MM.1S (cell line): ENCODE measurements around the gene ATP10B.

Experiments used
- DNase-seq: peaks from one replicate; pipeline ENCODE4 v3.0.0-alpha.2; 2015
- H2AFZ ChIP-seq: fragments of 300-600 bp; sonication (generic); 2 replicates; pipeline ENCODE4 v1.6.0; 2016; ENCODE audit warnings: antibody characterized with exemption, low read length
- H3F3A ChIP-seq: fragments of 300-600 bp; sonication (generic); 2 replicates; pipeline ENCODE4 v1.6.1; 2016; ENCODE audit warnings: mild to moderate bottlenecking, antibody characterized with exemption, low read length, moderate library complexity, mixed read lengths; ENCODE audit not compliant: insufficient read depth
- H3K27ac ChIP-seq: fragments of 300-600 bp; sonication (generic); 2 replicates; pipeline ENCODE4 v1.5.1; 2016; ENCODE audit warnings: mild to moderate bottlenecking, low read length
- H3K27me3 ChIP-seq: fragments of 300-600 bp; sonication (generic); replicated peaks from 2 replicates; pipeline ENCODE4 v1.6.0; 2016; ENCODE audit warnings: low read length; ENCODE audit not compliant: insufficient read depth
- H3K36me3 ChIP-seq: fragments of 300-600 bp; sonication (generic); replicated peaks from 2 replicates; pipeline ENCODE4 v1.6.1; 2016; ENCODE audit warnings: mild to moderate bottlenecking, low read length, mixed read lengths; ENCODE audit not compliant: insufficient read depth
- H3K4me1 ChIP-seq: fragments of 300-600 bp; sonication (generic); 2 replicates; pipeline ENCODE4 v1.6.1; 2016; ENCODE audit warnings: low read length, mixed read lengths
- H3K4me2 ChIP-seq: fragments of 300-600 bp; sonication (generic); 2 replicates; pipeline ENCODE4 v1.6.0; 2016; ENCODE audit warnings: low read depth, low read length
- H3K4me3 ChIP-seq: fragments of 300-600 bp; sonication (generic); 2 replicates; pipeline ENCODE4 v1.5.1; 2016; ENCODE audit warnings: low read length, mixed read lengths
- H3K79me2 ChIP-seq: fragments of 300-600 bp; sonication (generic); 2 replicates; pipeline ENCODE4 v1.6.1; 2016; ENCODE audit warnings: mixed run types, low read length, mixed read lengths
- H3K9ac ChIP-seq: fragments of 300-600 bp; sonication (generic); 2 replicates; pipeline ENCODE4 v1.6.1; 2016; ENCODE audit warnings: low read length, mixed read lengths
- H3K9me2 ChIP-seq: fragments of 300-600 bp; sonication (generic); replicated peaks from 2 replicates; pipeline ENCODE4 v1.6.1; 2016; ENCODE audit warnings: mild to moderate bottlenecking, low read length, mixed read lengths; ENCODE audit not compliant: insufficient read depth
- H3K9me3 ChIP-seq: fragments of 300-600 bp; sonication (generic); replicated peaks from 2 replicates; pipeline ENCODE4 v1.6.1; 2016; ENCODE audit warnings: mild to moderate bottlenecking, low read length, mixed read lengths; ENCODE audit not compliant: insufficient read depth
- H4K20me1 ChIP-seq: fragments of 300-600 bp; sonication (generic); 2 replicates; pipeline ENCODE4 v1.6.1; 2016; ENCODE audit warnings: mild to moderate bottlenecking, low read length, moderate library complexity, mixed read lengths; ENCODE audit not compliant: insufficient read depth
- CTCF ChIP-seq: fragments of 300-600 bp; sonication (generic); IDR thresholded peaks from 2 replicates; pipeline ENCODE4 v1.5.1; 2016; ENCODE audit warnings: antibody characterized with exemption, low read length, mixed read lengths
- EZH2 ChIP-seq: fragments of 300-600 bp; sonication (generic); optimal IDR thresholded peaks from 2 replicates; pipeline ENCODE3; 2017; ENCODE audit warnings: low read depth, mild to moderate bottlenecking, antibody characterized with exemption, low read length, mixed read lengths
- EZH2phosphoT487 ChIP-seq: fragments of 300-600 bp; sonication (generic); IDR thresholded peaks from 2 replicates; pipeline ENCODE4 v1.6.1; 2018; ENCODE audit warnings: antibody characterized with exemption, low read length

The ATP10B gene

GRCh38 chr5:160789219-160789859 lies 62.7 kb downstream of the ATP10B start:
- Histone ChIP-seq H3K36me3 (no peaks in the 10 kb centered on the region), H2AFZ (no peak overlapping the region), H3K4me1 (peaks cover 15% of the 10 kb centered on the region; the same call in 1 of the 2 replicates), H3K27ac (no peak overlapping the region), H3K79me2 (no peaks in the 10 kb centered on the region), H3K4me3 (no peak overlapping the region), H3K9me3 (no peaks in the 10 kb centered on the region), H3K9ac (no peak overlapping the region), H3K9me2 (no peaks in the 10 kb centered on the region), H4K20me1 (no peaks in the 10 kb centered on the region), H3K4me2 (no peak overlapping the region), H3K27me3 (no peaks in the 10 kb centered on the region), H3F3A (no peaks in the 10 kb centered on the region)
- TF ChIP-seq CTCF (no peak), EZH2phosphoT487 (no peak), EZH2 (no peak)
- no peak for DNase-seq

- Histone ChIP-seq H3K4me2 (no peak overlapping the region), H2AFZ (no peak overlapping the region), H3K27ac (no peak overlapping the region), H3K4me3 (no peak overlapping the region), H3K9me2 (no peaks in the 10 kb centered on the region), H3K36me3 (no peaks in the 10 kb centered on the region), H3K79me2 (no peaks in the 10 kb centered on the region), H3K9me3 (no peaks in the 10 kb centered on the region), H4K20me1 (no peaks in the 10 kb centered on the region), H3K9ac (no peak overlapping the region), H3F3A (no peaks in the 10 kb centered on the region), H3K4me1 (peaks cover 15% of the 10 kb centered on the region; the same call in 1 of the 2 replicates), H3K27me3 (no peaks in the 10 kb centered on the region)
- DNase-seq = no peak
- TF ChIP-seq EZH2 = no peak
These were observed 63.8 kb downstream of the ATP10B start for GRCh38 chr5:160788102-160788660.

GRCh38 chr5:160787240-160787639 lies 64.8 kb downstream of the ATP10B start:
- Histone ChIP-seq H3F3A (no peaks in the 10 kb centered on the region), H3K27ac (no peak overlapping the region), H3K9me3 (no peaks in the 10 kb centered on the region), H3K9ac (no peak overlapping the region), H3K27me3 (no peaks in the 10 kb centered on the region), H3K4me3 (no peak overlapping the region), H3K4me2 (no peak overlapping the region), H2AFZ (0 out of 2 replicates have a peak overlapping the region, but pooled peaks have one; percentile 8), H3K9me2 (no peaks in the 10 kb centered on the region), H4K20me1 (no peaks in the 10 kb centered on the region), H3K4me1 (peaks cover 15% of the 10 kb centered on the region; the same call in 1 of the 2 replicates), H3K79me2 (no peaks in the 10 kb centered on the region), H3K36me3 (no peaks in the 10 kb centered on the region)
- TF ChIP-seq EZH2 = no peak
- peak; percentile 74 for TF ChIP-seq CTCF
- no peak for TF ChIP-seq EZH2phosphoT487
- DNase-seq = peak; percentile 61

GRCh38 chr5:160774666-160775315 lies 77.2 kb downstream of the ATP10B start:
- H3K4me3 ChIP-seq = no peak overlapping the region
- H3K9ac ChIP-seq = no peak overlapping the region
- H3K27ac ChIP-seq = no peak overlapping the region
- no peaks in the 10 kb centered on the region for H3K36me3 ChIP-seq
- no peak overlapping the region for H2AFZ ChIP-seq
- DNase-seq = no peak
- no peaks in the 10 kb centered on the region for H3K9me3 ChIP-seq
- no peaks in the 10 kb centered on the region for H3F3A ChIP-seq
- H3K79me2 ChIP-seq = no peaks in the 10 kb centered on the region
- H4K20me1 ChIP-seq = no peaks in the 10 kb centered on the region
- TF ChIP-seq EZH2 = no peak
- TF ChIP-seq EZH2phosphoT487 = no peak
- TF ChIP-seq CTCF = no peak
- H3K9me2 ChIP-seq = no peaks in the 10 kb centered on the region
- H3K27me3 ChIP-seq = no peaks in the 10 kb centered on the region
- no peak overlapping the region for H3K4me2 ChIP-seq
- no peaks in the 10 kb centered on the region for H3K4me1 ChIP-seq
